GM12878 (cell line): ENCODE measurements around the gene SERHL2. TPM values are rescaled to one million over a fixed set of nuclear protein-coding genes. Genes with fewer than 3 reads are reported as not detected.

ENCODE experiments used
- ATF2 ChIP-seq: IDR thresholded peaks from 2 replicates; pipeline ENCODE4 v1.6.1; 2012; ENCODE audit warnings: low read length, inconsistent platforms
- BMI1 ChIP-seq: fragments of 450-650 bp; IDR thresholded peaks from 2 replicates; pipeline ENCODE4 v1.6.1; 2016; ENCODE audit warnings: mild to moderate bottlenecking, moderate library complexity, borderline replicate concordance
- CBFB ChIP-seq: IDR thresholded peaks from 2 replicates; pipeline ENCODE4 v1.6.1; 2016; ENCODE audit warnings: antibody characterized with exemption, low read depth
- CHD2 ChIP-seq: IDR thresholded peaks from 2 replicates; pipeline ENCODE4 v1.6.1; 2011; ENCODE audit warnings: low read depth, low read length, improper control_type of control experiment, borderline replicate concordance
- EED ChIP-seq: sonication (generic); IDR thresholded peaks from 2 replicates; pipeline ENCODE4 v1.6.1; 2016; ENCODE audit warnings: antibody characterized with exemption, low read depth
- ELK1 ChIP-seq: IDR thresholded peaks from 2 replicates; pipeline ENCODE4 v1.6.1; 2012; ENCODE audit warnings: low read depth, low read length, improper control_type of control experiment
- FOXK2 ChIP-seq: fragments of 450-650 bp; IDR thresholded peaks from 2 replicates; pipeline ENCODE4 v1.6.1; 2017; ENCODE audit warnings: mild to moderate bottlenecking, moderate library complexity
- GATAD2B ChIP-seq: fragments of 450-650 bp; conservative IDR thresholded peaks from 2 replicates; pipeline ENCODE4 v1.6.1; 2017; ENCODE audit warnings: low read depth, mild to moderate bottlenecking, moderate library complexity
- IKZF1 ChIP-seq: fragments of 450-650 bp; conservative IDR thresholded peaks from 2 replicates; pipeline ENCODE4 v1.6.1; 2017; ENCODE audit warnings: antibody characterized with exemption, mild to moderate bottlenecking
- IKZF2 ChIP-seq, 2 experiments: fragments of 450-650 bp; IDR thresholded peaks; 2 replicates each; pipeline ENCODE4 v1.6.1; 2017; ENCODE audit warnings: mild to moderate bottlenecking in 2 of 2, moderate library complexity in 2 of 2
- KAT2A ChIP-seq: conservative IDR thresholded peaks from 2 replicates; pipeline ENCODE4 v1.6.1; 2011; ENCODE audit warnings: low read depth, low read length; ENCODE audit not compliant: control insufficient read depth
- MLLT1 ChIP-seq: fragments of 450-650 bp; IDR thresholded peaks from 2 replicates; pipeline ENCODE4 v1.6.1; 2016; ENCODE audit warnings: mild to moderate bottlenecking
- POU2F2 ChIP-seq: IDR thresholded peaks from 3 replicates; pipeline ENCODE4 v1.6.1; 2011; ENCODE audit warnings: low read depth, mild to moderate bottlenecking, low read length, borderline replicate concordance
- SIX5 ChIP-seq: IDR thresholded peaks from 2 replicates; pipeline ENCODE4 v1.6.1; 2011; ENCODE audit warnings: mild to moderate bottlenecking, low read depth, low read length, moderate library complexity; ENCODE audit not compliant: severe bottlenecking
- SMAD5 ChIP-seq: IDR thresholded peaks from 2 replicates; pipeline ENCODE4 v1.6.1; 2016; ENCODE audit warnings: antibody characterized with exemption, low read depth
- TCF12 ChIP-seq: IDR thresholded peaks from 2 replicates; pipeline ENCODE4 v1.6.1; 2011; ENCODE audit warnings: low read depth, mild to moderate bottlenecking, low read length
- USF1 ChIP-seq: IDR thresholded peaks from 2 replicates; pipeline ENCODE4 v1.6.1; 2011; ENCODE audit warnings: borderline replicate concordance, low read depth, mild to moderate bottlenecking, moderate library complexity, mixed read lengths, low read length; ENCODE audit not compliant: insufficient read depth; ENCODE audit errors: extremely low read length
- ZNF207 ChIP-seq: fragments of 450-650 bp; IDR thresholded peaks from 2 replicates; pipeline ENCODE4 v1.6.1; 2014; ENCODE audit warnings: antibody characterized with exemption, mild to moderate bottlenecking, borderline replicate concordance
- ZNF24 ChIP-seq: fragments of 450-650 bp; IDR thresholded peaks from 2 replicates; pipeline ENCODE4 v1.6.1; 2017; ENCODE audit warnings: antibody characterized with exemption, mild to moderate bottlenecking
- ZNF274 ChIP-seq: IDR thresholded peaks from one replicate; pipeline ENCODE4 v1.8.0; 2011; ENCODE audit not compliant: insufficient read length, insufficient read depth
- polyA plus RNA-seq, 11 experiments: library from polyadenylated mRNA; depleted of rRNA in 4 of 11; unstranded in 6 of 11; stranded (reverse) in 5 of 11; fragments of >200 nt; fragmentation: Nextera tagmentation in 4 of 11; fragmentation: Illumina TruSeq in 1 of 11; extraction: Ambion mirVana in 4 of 11; extraction: Trizol in 1 of 11; gene quantifications; 1 replicate in 1 of 11; 2 replicates in 10 of 11; pipeline versions ENCODE4 v1.2.1 to v1.2.3, GENCODE V29; 2011 to 2016; ENCODE audit warnings: inconsistent platforms in 2 of 11, missing spikeins in 2 of 11, low read depth in 1 of 11
- total RNA-seq, 4 experiments: library from RNA; depleted of rRNA in 3 of 4; stranded (reverse); fragments of >200 nt in 3 of 4; fragmentation: Illumina TruSeq in 1 of 4; extraction: Trizol in 1 of 4; gene quantifications; 2 replicates each; pipeline versions ENCODE4 v1.2.1 to v1.2.3, GENCODE V29; 2013 to 2021

SERHL2 gene
- total and polyA plus RNA-seq, 10 of the 15 experiments (the other 5 are each of a cell fraction or from before 2014, with no cell fraction given) = 0.63 to 2.0 (median 1.2) TPM

- TF ChIP-seq ZNF274 (no peak), IKZF2 (IDR thresholded peaks at IDR 0.05) (no peak), SIX5 (peak; percentile 44), EED (no peak), CBFB (no peak), TCF12 (no peak), BMI1 (no peak), KAT2A (no peak), ZNF24 (no peak), ZNF207 (no peak), IKZF1 (peak; percentile 47; the same call in 1 of the 2 replicates), GATAD2B (no peak), POU2F2 (no peak), SMAD5 (no peak), ATF2 (no peak), FOXK2 (no peak), MLLT1 (no peak), ELK1 (no peak), USF1 (no peak), CHD2 (0 out of 2 replicates have a peak, but pooled peaks have one; percentile 41)
Measured at GRCh38 chr22:42519525-42520401, 34.0 kb upstream of the SERHL2 start, which contains the start of gene RRP7A (continued).
